ENCODE results near the gene DPYD.
"Not testable (repeated sequence)": the region's sequence is repeated elsewhere in the genome, so short reads cannot be mapped to it uniquely, and the experiment has no call there.

Gene DPYD

DNA sequence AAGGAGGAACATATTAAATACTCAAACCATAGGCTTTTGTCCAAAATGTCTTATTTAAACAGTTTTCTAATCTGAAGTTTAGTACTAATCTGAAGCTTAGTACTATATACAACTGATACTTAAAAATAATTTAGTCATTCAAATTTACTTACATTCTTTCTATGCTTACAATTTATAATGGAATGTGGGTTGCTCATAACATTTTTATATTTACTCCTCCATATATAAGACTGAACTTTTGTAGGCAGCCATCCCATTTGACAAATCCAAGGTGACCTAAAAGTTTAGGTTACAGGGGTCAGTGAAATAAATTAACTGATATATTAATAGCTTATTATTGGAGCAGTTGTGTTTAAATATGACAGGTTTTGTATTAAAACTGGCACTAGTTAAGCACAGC is 570.6 kb downstream of the DPYD start:
- peak; percentile 48 for DNase-seq

DNA sequence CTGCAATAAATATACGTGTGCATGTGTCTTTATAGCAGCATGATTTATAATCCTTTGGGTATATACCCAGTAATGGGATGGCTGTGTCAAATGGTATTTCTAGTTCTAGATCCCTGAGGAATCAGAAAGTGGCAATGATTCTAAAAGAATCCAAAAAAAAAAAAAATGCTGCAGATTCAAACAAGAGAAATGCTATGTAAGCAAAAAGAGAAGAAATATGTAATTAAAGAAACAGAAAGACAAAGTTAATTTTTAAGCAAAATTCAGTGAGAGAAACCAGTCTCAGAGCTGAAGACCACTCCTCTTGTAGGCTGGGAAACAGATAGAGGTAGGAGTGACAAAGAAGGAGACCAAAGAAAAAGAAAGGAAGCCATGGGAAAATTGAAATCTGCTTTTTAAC is 571.0 kb downstream of the DPYD start:
- not testable (repeated sequence) for DNase-seq

DNA sequence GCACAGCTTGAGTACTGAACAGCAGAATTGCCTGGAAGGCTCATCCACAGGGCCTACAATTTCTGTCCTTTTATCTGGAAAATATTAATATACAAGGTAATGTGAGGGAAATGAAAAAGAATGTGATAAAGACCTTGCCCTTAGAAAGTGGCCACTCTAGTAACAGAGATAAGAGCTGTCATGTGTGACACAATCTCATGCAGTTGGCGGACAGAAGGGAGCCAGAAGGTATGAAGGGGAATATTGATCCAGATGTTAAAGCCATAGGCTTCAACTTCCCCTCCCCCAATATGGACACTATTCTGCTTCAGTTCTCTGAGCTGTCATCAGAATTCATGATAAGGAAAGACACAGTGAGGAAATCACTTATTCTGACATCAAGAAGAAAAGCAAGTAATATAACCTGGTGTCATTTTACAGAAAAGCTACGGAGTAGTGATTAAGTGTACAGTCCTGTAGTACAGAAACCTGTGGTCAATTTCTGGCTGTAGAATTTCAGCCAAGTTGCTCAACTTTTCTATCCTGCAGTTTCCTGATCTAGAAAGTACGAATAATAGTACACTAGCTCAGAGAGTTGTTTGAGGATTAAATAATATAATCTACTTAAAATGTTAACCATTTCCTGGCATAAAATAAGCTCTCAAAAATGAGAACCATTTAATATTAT is 572.1 kb downstream of the DPYD start:
- DNase-seq, result no peak

DNA sequence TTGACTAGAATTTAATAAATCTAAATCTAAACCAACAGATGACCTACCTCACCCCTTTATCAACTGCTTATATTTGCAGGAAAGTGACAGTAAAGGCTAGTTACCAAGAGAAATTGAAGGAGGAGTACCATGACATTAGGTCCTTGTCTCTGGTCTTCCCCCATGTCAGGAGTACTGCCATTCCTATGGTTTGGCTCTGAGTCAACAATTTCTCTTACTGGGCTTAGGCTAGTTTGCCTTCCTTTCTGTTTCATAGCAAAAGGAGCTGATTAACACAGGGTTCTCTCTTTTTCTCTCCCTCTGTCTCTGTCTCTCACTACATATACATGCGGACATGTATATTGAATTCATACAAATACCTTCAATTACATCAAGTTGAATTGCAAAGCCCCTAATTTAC is 579.9 kb downstream of the DPYD start:
- peak; percentile 90 for DNase-seq

DNA sequence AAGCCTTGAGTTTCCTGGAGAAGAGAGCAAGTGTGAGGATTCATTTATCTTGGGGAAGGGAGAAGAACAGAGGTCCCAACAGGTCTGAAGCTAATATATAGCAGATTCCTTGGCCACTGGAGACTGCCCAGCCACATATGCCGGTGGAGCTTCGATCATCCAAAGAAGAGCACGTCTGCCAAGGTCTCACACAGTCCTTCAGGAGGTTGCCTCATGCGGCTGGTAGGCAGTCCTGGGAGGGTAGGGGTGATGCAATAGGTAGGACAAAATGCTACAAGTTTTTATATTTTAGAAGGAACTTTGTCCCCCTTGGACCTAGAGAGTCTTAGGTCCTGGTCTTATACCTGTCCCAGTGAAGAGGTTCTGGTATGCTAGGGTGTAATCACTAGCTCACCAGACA is 582.5 kb downstream of the DPYD start:
- DNase-seq, result no peak

DNA sequence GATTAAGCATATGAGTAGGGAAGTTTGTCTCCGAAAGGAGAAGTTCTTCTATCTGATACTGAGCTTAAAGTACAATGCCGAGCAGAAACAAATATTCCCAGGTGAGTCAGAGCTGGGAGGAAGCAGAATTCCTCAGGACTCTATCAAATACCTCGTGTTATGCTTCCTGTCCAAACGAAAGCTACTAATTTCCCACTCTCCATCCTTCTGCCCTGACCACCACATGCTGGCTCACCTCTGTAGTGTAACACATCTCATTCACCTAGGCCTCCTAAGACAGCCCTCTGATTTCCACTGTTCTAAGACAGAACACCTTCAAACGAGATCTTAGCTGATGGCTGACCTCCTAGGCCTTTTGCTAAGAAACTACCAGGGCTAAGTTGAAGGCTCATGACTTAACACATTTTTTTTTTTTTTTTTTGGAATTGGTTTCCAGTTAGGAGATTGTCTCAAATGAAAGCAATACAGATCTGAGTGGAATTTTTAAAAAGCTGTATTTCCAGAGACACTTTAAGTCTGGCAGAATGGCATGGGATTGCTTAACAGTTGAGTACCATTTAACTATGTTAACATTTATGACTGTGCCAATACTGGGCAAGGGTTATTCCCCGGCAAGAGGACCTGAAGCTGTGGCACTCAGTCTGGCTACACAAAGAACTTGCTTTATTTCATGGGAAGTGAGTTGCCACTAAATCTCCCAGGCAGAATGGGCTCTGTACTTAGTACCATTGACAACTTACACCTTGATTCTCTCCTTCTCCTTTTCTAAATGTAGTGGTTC is 583.4 kb downstream of the DPYD start:
- DNase-seq, result no peak

DNA sequence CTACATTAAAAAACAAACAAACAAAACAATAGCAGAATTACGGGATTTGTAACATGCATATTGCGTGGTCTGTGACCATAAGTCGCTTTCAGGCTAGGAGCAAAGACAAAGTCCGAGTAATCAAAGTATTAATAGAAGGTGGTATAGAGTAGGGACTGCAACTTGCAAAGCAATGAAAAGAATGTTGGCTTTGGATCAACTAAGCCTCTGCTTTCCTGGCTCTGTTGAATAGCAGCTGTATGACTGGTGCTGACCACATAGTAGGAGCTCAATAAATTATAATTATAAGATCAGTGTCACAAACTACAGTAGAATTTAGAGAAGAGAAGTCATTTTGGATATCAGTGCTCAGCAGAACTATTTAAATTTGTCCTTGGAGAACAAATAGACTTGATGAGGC is 586.4 kb downstream of the DPYD start:
- peak; percentile 91 for DNase-seq

DNA sequence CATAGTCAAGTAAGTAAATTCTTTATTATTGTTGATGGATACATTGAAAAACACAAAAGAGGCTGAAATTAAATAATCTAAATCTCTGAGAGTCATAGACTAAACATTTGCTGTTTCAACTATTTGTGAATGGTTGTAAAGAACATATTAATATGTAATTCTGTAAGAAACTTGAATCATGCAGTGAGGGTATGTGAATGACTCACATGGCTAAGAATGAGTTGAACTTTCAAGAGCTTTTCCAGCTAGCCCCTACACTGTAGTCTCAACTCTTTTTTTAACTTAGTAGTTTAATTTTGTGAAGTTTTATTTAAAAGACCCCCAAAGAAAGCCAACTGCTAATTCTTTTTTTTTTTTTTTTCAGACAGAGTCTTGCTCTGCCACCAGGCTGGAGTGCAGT is 588.1 kb downstream of the DPYD start:
- peak; percentile 88 for DNase-seq

DNA sequence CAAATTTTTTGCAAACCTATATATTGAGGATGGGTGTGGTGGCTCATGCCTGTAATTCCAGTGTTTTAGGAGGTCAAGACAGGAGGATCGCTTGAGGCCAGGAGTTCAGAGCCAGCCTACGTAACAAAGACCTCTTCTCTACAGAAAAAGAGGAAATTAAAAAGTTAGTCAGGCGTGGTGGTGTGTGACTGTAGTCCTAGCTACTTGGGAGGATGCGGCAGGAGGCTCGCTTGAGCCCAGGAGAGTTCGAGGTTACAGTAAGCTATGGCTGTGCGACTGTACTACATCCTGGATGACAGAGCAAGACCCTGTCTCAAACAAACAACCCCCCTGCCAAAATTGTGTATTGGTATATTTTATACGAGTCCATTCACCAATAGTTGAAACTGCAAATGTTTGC is 589.7 kb downstream of the DPYD start:
- DNase-seq, result no peak

DNA sequence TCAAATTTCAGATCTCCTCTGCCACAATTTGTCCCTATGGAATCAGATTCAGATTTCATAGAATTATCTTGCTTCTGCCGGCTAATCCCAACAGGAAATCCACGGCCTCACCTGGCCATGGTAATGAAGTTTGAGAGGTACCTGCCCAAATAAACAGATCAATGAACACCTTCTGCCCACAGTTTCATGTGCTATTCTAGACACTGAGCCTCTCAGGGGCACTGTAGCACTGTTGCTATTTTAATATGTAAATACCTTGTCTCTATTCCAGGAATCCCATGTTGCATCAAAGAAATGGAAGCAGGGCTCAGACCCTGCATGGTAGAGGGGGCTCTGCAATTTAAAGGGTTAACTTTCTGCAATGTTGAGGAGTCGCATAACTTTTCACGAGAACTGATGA is 606.1 kb downstream of the DPYD start:
- no peak for DNase-seq

DNA sequence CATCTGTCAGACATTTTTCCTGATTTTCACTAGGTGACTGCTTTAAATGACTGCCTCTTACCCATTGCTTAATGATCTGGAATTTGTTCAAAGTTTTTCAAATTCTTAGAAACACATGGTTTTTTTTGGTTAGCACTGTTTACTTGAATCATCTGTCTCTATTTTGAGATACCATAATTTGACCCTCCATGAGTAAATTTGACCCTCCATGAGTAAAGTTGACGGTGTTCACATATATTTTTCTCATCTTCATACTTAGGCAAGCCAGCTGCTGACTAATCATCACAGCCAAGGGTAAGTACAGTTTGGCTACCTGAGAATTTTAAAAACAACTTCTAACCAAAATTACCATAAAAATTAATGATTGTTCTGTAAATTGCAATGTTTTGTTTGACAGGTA is 612.7 kb downstream of the DPYD start:
- no peak for DNase-seq

DNA sequence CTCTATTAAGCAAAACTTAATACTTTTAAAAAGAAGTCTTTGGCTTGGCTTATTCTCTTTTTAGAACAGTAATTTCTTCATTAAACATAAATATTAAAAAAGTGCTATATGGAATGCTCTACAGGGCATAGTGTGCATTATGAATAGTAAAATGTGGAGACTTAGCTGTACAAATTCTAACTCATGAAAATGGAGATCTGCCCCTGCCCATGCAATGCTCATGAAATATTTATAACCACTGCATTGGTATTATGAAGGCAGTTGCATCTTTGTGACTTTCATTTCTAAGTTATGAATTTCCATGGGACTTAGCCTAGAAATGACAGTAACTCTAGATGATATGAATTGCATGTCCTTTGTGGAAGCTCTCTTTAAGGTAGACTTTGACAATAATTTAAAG is 613.3 kb downstream of the DPYD start:
- DNase-seq, result no peak

DNA sequence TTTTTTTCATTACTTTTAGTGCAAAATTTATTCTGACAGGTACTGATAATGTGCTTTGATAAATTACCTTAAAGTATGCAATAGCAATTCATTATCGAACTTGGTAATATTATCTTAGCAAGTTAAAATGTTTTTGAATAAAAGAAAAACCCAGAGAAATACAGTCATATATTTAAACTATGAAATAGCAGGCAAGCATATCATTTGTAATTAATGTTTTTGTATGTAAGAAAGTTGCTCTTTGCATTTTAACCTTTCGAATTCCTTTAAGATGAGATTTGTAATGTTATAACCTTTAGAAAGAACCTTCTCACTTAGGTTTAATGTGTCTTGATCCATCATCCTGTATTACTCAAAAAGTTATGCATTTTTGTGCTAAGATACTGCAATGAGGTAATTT is 613.7 kb downstream of the DPYD start:
- no peak for DNase-seq

DNA sequence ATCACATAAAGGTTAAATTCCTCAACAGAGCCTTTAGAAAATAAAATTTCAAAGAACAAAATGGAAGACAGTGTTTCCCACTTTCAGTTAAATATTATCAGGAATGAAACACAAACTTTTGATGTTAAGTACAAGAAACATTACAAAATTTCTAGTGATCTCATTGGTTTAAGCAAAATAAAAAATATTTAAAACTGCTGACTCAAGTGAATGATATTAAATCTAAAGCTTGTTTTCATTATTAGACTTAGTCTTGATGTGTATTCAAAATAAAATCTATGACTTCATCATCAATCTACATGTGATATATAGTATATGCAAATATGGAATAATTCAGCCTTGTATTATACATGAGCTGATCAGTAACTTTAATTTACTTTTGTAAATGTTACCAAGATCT is 614.3 kb downstream of the DPYD start:
- no peak for DNase-seq

DNA sequence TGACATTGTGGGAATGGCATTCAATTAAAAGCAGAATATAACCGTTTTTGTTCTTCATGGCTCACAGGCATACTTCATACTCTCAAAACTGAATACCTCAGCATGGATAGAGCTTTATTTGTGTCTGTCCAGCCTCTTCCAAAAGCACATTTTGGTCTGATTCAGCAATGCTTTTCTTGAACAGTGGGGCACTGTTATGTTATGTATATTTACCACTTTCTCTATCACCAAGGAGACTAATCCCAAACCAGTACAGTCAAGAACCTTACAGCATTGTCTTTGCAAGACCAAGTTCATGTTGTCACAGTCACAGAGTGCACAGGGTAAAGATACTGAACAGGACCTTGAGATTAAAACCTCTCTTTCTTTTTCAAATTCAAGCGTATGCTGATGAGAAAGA is 616.5 kb downstream of the DPYD start:
- DNase-seq, result no peak

DNA sequence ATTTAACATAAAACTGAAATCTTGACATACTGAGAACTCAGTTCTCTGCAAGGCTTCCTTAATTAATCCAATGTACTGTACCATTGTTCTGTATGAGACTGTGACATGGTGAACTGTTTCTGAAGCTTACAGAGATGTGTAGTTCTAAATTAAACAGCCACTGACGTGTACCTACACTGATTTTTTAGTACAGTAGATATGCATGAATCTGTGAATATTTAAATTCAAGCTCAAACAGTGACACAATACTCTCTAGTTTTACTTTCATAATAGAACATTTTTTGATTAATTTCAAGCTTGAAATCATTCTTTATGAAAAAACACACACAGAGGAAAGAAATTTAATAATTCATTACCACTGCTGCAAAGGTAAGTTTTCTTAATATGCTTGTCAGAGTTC is 621.9 kb downstream of the DPYD start:
- no peak for DNase-seq

DNA sequence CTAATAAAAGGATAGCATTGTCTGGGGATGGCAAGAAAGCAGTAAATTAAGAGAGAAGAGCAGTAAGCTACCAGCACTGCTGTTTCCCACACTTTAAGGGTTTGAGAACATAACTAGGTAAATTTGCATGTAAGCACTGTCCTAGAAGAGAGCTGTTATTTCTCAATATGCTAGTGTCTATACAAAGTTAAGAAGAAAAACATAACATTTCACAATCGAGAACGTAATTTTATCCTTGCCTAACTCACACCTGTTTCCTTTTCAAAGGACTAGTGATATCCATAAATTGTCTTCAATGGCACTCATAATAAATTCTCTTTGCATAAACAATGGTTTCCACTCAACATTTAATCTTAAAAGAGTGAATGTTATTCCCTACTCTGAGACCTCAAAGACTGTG is 623.2 kb downstream of the DPYD start:
- DNase-seq, result no peak

DNA sequence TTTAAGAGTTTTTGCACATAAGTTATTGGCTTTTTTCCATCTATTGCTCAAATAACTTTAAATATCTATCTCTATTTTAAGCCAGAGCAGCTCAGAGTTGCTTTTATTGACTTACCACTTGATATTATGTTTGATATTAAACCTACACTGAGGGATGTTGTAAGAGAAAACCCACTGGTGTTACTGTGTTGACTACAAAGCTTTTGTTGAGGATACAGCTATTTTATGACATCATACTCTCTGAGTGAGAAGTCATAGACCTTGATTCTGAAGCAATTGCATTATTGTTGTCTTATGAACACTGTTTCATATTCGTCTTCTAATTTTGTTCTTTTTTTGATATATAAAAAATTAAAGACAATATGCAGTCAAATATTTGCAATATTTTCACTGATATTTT is 638.9 kb downstream of the DPYD start:
- DNase-seq, result no peak

DNA sequence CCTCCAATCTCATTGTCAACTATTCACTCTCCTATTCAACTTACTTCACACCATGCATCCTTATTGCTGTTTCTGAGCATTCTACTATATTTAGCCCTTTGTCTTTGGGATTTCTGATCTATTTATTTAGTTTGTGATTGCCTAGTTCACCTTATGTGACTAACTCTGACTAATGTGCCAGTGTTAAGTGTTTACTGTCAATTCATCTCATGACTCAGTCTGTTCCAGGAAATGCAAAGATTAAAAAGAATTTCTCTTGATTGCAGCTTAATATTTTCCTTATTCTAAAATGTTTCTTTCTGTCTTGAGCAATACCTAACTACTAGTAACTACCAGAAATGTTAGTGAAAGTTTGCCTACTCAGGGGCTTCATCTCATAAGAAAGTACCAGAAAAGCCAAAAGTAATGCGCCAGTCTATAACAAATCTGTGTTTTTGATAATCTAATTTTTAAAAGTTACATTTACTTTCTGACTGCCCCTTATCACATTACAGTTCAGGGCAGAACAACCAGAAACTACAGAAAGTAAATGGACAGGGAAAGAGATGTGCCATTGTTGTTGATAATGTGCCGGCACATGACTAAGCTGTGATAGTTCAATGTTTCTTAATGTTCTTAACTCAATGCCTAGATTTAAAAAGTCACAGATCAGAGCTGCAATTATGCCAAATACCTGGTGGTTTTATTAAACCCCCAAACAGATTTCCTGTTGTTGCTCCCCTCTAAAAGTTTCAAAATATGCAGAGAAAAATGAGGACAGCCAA is 642.8 kb downstream of the DPYD start:
- peak; percentile 30 for DNase-seq

DNA sequence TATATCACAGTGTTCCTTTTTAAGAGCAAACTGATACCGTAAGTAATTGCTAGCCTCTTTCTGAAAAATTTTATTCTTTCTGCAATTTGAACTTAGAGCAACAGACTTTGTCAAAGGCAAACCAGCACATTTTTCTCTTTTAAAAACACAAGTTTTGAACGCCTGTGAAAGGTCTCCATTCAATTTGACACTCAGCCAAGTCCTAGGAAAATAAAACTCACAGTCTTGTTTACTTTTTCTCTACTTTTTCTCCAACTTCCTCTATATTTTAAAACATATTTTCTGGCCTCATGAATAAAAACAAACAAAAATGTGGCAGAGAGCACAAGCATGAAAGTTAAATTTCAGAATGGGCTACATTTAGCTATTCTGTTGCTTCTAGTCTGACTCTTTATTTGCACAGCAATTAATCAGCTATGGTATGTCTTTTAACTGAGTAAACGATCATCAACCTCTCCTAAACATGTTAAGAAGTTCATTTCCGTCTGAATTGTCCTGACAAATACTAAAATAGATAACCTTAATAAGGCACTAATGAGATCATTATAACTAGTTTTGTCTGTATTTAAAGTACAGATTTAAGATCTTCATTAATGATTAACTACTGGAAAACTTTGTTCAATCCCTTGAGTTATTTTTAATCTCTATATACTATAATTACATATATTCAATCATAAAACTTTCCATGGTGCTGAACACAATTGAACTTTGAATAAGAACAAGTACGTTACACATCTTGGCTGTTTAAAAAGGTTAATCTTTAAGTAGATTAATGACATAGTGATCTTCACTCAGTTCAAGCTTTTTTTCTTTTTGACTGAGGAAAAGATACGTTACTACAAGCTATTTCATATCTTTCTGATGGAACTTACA is 648.7 kb downstream of the DPYD start:
- peak; percentile 7 for DNase-seq

DNA sequence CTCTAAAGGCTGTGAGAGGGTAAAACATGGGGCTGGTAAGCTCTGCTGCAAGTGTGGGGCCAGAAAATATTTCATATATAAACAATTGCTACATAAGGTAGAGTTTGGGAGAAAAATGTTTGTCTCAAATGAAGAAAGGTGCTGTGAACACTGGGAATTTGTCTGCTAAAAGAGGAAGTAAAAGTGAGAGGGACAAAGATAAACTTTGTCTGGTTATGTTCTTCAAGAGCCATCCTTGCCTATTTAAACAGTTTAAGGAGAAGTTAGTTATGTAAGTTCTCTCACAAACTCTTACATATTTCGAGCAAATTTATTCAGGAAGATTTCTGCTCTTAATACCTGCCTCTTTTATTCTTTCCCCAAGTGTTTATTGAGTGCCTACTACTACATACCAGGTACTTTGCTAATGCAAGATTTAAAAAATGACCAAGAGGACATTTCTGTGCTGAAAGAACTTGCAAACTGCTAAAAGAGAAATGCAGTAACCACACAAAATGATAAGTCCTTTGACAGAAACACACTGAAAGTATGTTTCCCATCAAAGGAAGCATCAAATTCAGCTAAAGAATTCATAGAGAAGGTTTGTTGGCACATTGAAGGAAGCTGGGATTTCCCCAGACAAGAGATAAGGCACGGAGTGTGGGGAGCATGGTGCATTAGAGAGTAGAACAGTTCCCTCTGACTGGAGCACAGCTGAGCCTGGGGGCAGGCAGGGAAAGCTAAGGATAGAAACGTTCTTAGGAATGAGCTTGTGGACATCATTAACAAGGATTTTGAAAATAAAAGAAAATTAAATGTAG is 650.1 kb downstream of the DPYD start:
- DNase-seq, result peak; percentile 14

DNA sequence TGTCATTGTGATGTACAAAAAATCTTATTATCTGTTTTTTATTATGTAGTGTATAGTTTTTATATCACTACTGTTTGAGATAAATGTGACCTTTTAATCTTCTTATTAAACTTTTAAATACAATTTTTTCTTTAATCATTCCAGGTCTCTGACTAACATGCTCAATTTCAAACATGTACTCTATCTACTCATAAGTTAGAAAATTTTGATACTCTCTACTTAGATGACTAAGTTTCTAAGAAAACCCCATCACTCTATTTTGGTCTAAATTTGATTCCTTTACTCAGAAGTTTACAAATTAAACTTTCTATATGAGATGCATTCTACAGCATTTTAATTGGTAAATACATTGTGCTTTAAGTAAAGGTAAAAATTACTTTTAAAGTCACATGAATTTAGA is 655.2 kb downstream of the DPYD start:
- DNase-seq, result no peak

Measured in fibroblast of skin of scalp (primary cell).